ENCODE data around the gene PRKAR1B. TPM values are rescaled to one million over a fixed set of nuclear protein-coding genes. Genes with fewer than 3 reads are reported as not detected.

The PRKAR1B gene
- total RNA-seq, 1 experiment from 2014 or later: 6.9 TPM

- Histone ChIP-seq H3K27ac (no peak overlapping the region), H3K9me3 (replicated peaks) (no peaks in the 10 kb centered on the region), H3K4me3 (no peak overlapping the region), H3K36me3 (no peaks in the 10 kb centered on the region; the same call in 1 of the 2 replicates), H3K27me3 (no peaks in the 10 kb centered on the region), H3K4me1 (peaks cover 9% of the 10 kb centered on the region; the same call in 1 of the 2 replicates)
- DNase-seq: no peak
These were observed 211.5 kb downstream of the PRKAR1B start for GRCh38 chr7:515628-516027.

- Histone ChIP-seq H3K36me3 (no peaks in the 10 kb centered on the region; the same call in 1 of the 2 replicates), H3K4me1 (peaks cover 9% of the 10 kb centered on the region; the same call in 1 of the 2 replicates), H3K9me3 (replicated peaks) (no peaks in the 10 kb centered on the region), H3K27me3 (no peaks in the 10 kb centered on the region), H3K4me3 (no peak overlapping the region), H3K27ac (no peak overlapping the region)
- DNase-seq: peak; percentile 19 to 55
These were observed 212.2 kb downstream of the PRKAR1B start for GRCh38 chr7:514651-515598.

- DNase-seq: no peak
- H3K4me3 ChIP-seq: no peak overlapping the region
- H3K4me1 ChIP-seq: peaks cover 9% of the 10 kb centered on the region; the same call in 1 of the 2 replicates
- no peak overlapping the region for H3K27ac ChIP-seq
- H3K36me3 ChIP-seq: no peaks in the 10 kb centered on the region; the same call in 1 of the 2 replicates
- no peaks in the 10 kb centered on the region for H3K9me3 ChIP-seq (replicated peaks)
- no peaks in the 10 kb centered on the region for H3K27me3 ChIP-seq
These were observed 212.8 kb downstream of the PRKAR1B start for GRCh38 chr7:514242-514641.

GRCh38 chr7:513521-514166 lies 213.4 kb downstream of the PRKAR1B start:
- Histone ChIP-seq H3K27ac (no peak overlapping the region), H3K4me3 (no peak overlapping the region), H3K27me3 (no peaks in the 10 kb centered on the region), H3K4me1 (peaks cover 9% of the 10 kb centered on the region; the same call in 1 of the 2 replicates), H3K36me3 (no peaks in the 10 kb centered on the region; the same call in 1 of the 2 replicates), H3K9me3 (replicated peaks) (no peaks in the 10 kb centered on the region)
- DNase-seq: no peak

GRCh38 chr7:512541-513311 lies 214.4 kb downstream of the PRKAR1B start:
- H3K27ac ChIP-seq: no peak overlapping the region
- no peaks in the 10 kb centered on the region for H3K27me3 ChIP-seq
- H3K36me3 ChIP-seq: no peaks in the 10 kb centered on the region; the same call in 1 of the 2 replicates
- H3K9me3 ChIP-seq (replicated peaks): no peaks in the 10 kb centered on the region
- DNase-seq: no peak
- peaks cover 9% of the 10 kb centered on the region; the same call in 1 of the 2 replicates for H3K4me1 ChIP-seq
- no peak overlapping the region for H3K4me3 ChIP-seq

- no peaks in the 10 kb centered on the region for H3K9me3 ChIP-seq (replicated peaks)
- DNase-seq: no peak
- no peaks in the 10 kb centered on the region; the same call in 1 of the 2 replicates for H3K36me3 ChIP-seq
These were observed 215.0 kb downstream of the PRKAR1B start for GRCh38 chr7:512146-512510.

GRCh38 chr7:511476-512145 lies 215.5 kb downstream of the PRKAR1B start:
- Histone ChIP-seq H3K27me3 (no peaks in the 10 kb centered on the region), H3K4me3 (no peak overlapping the region), H3K4me1 (peaks cover 9% of the 10 kb centered on the region; the same call in 1 of the 2 replicates), H3K27ac (no peak overlapping the region), H3K36me3 (no peaks in the 10 kb centered on the region; the same call in 1 of the 2 replicates), H3K9me3 (replicated peaks) (no peaks in the 10 kb centered on the region)
- DNase-seq: no peak

More at GRCh38 chr7:512146-512510, 215.0 kb downstream of the PRKAR1B start:
- Histone ChIP-seq H3K27me3 (no peaks in the 10 kb centered on the region), H3K4me3 (no peak overlapping the region), H3K4me1 (peaks cover 9% of the 10 kb centered on the region; the same call in 1 of the 2 replicates), H3K27ac (no peak overlapping the region)

- no peak overlapping the region for H3K27ac ChIP-seq
These were observed 216.2 kb downstream of the PRKAR1B start for GRCh38 chr7:510782-511281.

GRCh38 chr7:510131-510481 lies 217.0 kb downstream of the PRKAR1B start:
- Histone ChIP-seq H3K27ac (no peak overlapping the region), H3K36me3 (no peaks in the 10 kb centered on the region; the same call in 1 of the 2 replicates), H3K9me3 (replicated peaks) (no peaks in the 10 kb centered on the region), H3K4me1 (peaks cover 4% of the 10 kb centered on the region; the same call in 1 of the 2 replicates), H3K27me3 (no peaks in the 10 kb centered on the region), H3K4me3 (no peak overlapping the region)
- DNase-seq: no peak

More at GRCh38 chr7:510782-511281, 216.2 kb downstream of the PRKAR1B start:
- H3K4me3 ChIP-seq: no peak overlapping the region
- no peaks in the 10 kb centered on the region; the same call in 1 of the 2 replicates for H3K36me3 ChIP-seq
- H3K9me3 ChIP-seq (replicated peaks): no peaks in the 10 kb centered on the region
- peaks cover 9% of the 10 kb centered on the region; the same call in 1 of the 2 replicates for H3K4me1 ChIP-seq
- no peak for DNase-seq
- H3K27me3 ChIP-seq: no peaks in the 10 kb centered on the region

- Histone ChIP-seq H3K4me1 (no peaks in the 10 kb centered on the region), H3K27me3 (no peaks in the 10 kb centered on the region), H3K36me3 (no peaks in the 10 kb centered on the region; the same call in 1 of the 2 replicates), H3K9me3 (replicated peaks) (no peaks in the 10 kb centered on the region), H3K4me3 (no peak overlapping the region), H3K27ac (no peak overlapping the region)
- no peak for DNase-seq
These were observed 217.5 kb downstream of the PRKAR1B start for GRCh38 chr7:509426-510130.

GRCh38 chr7:508461-509170 lies 218.5 kb downstream of the PRKAR1B start:
- no peaks in the 10 kb centered on the region for H3K27me3 ChIP-seq
- H3K4me1 ChIP-seq: no peaks in the 10 kb centered on the region
- no peak overlapping the region for H3K4me3 ChIP-seq
- no peak for DNase-seq
- H3K9me3 ChIP-seq (replicated peaks): no peaks in the 10 kb centered on the region
- H3K27ac ChIP-seq: no peak overlapping the region
- no peaks in the 10 kb centered on the region; the same call in 1 of the 2 replicates for H3K36me3 ChIP-seq

GRCh38 chr7:507623-508300 lies 219.3 kb downstream of the PRKAR1B start:
- Histone ChIP-seq H3K4me1 (no peaks in the 10 kb centered on the region), H3K9me3 (replicated peaks) (no peaks in the 10 kb centered on the region), H3K27me3 (no peaks in the 10 kb centered on the region), H3K36me3 (no peaks in the 10 kb centered on the region; the same call in 1 of the 2 replicates), H3K27ac (no peak overlapping the region), H3K4me3 (no peak overlapping the region)
- no peak for DNase-seq

All from SJCRH30 (cell line).